H9 (cell line): ENCODE measurements around the gene FXYD6. TPM values are rescaled to one million over a fixed set of nuclear protein-coding genes. Genes with fewer than 3 reads are reported as not detected.

Experiments used
- DNase-seq: peaks from one replicate; pipeline ENCODE4 v3.0.0-alpha.2; 2017
- H2AFZ ChIP-seq: one replicate; pipeline ENCODE4 v1.6.1; 2013; ENCODE audit warnings: mild to moderate bottlenecking, low read length, control low read depth, moderate library complexity
- H2AK5ac ChIP-seq: 2 replicates; pipeline ENCODE4 v1.6.1; 2013; ENCODE audit warnings: low read length, control low read depth, mixed read lengths; ENCODE audit not compliant: insufficient read length
- H2BK120ac ChIP-seq: one replicate; pipeline ENCODE4 v1.6.1; 2013; ENCODE audit warnings: low read depth, mild to moderate bottlenecking, low read length, control low read depth, inconsistent platforms; ENCODE audit not compliant: poor library complexity, severe bottlenecking
- H2BK12ac ChIP-seq: 2 replicates; pipeline ENCODE4 v1.6.1; 2013; ENCODE audit warnings: low read length, control low read depth, mixed read lengths, low read depth; ENCODE audit not compliant: insufficient read length
- H2BK15ac ChIP-seq: 2 replicates; pipeline ENCODE4 v1.6.1; 2013; ENCODE audit warnings: low read depth, low read length, control low read depth
- H2BK20ac ChIP-seq: one replicate; pipeline ENCODE4 v1.6.1; 2013; ENCODE audit warnings: low read depth, mild to moderate bottlenecking, low read length, control low read depth, inconsistent platforms; ENCODE audit not compliant: poor library complexity, severe bottlenecking
- H2BK5ac ChIP-seq: 2 replicates; pipeline ENCODE4 v1.6.1; 2013; ENCODE audit warnings: low read length, control low read depth, mixed read lengths; ENCODE audit not compliant: insufficient read length
- H3K14ac ChIP-seq: 2 replicates; pipeline ENCODE4 v1.6.1; 2013; ENCODE audit warnings: low read length, control low read depth; ENCODE audit not compliant: insufficient read depth
- H3K18ac ChIP-seq: 2 replicates; pipeline ENCODE4 v1.6.1; 2013; ENCODE audit warnings: low read depth, mild to moderate bottlenecking, mixed read lengths, low read length, control low read depth; ENCODE audit not compliant: insufficient read length
- H3K23ac ChIP-seq: 2 replicates; pipeline ENCODE4 v1.6.1; 2013; ENCODE audit warnings: low read length, control low read depth, mixed read lengths, low read depth; ENCODE audit not compliant: insufficient read length
- H3K23me2 ChIP-seq: 2 replicates; pipeline ENCODE4 v1.6.1; 2013; ENCODE audit warnings: low read depth, mild to moderate bottlenecking, mixed read lengths, low read length, control low read depth; ENCODE audit not compliant: insufficient read length, poor library complexity, severe bottlenecking
- H3K27ac ChIP-seq: 2 replicates; pipeline ENCODE4 v1.5.1; 2013; ENCODE audit warnings: low read length, control low read depth, mixed read lengths, low read depth; ENCODE audit not compliant: insufficient read length
- H3K27me3 ChIP-seq: 2 replicates; pipeline ENCODE4 v1.6.1; 2013; ENCODE audit warnings: low read length, control low read depth, inconsistent platforms; ENCODE audit not compliant: insufficient read depth
- H3K4ac ChIP-seq: 2 replicates; pipeline ENCODE4 v1.6.1; 2013; ENCODE audit warnings: low read depth, mild to moderate bottlenecking, control low read depth, inconsistent platforms, low read length, moderate library complexity
- H3K4me1 ChIP-seq: 2 replicates; pipeline ENCODE4 v1.6.1; 2013; ENCODE audit warnings: low read length, control low read depth, inconsistent platforms; ENCODE audit not compliant: insufficient read depth
- H3K4me2 ChIP-seq: 2 replicates; pipeline ENCODE4 v1.6.1; 2013; ENCODE audit warnings: low read length, control low read depth, mixed read lengths; ENCODE audit not compliant: insufficient read length, insufficient read depth
- H3K56ac ChIP-seq: 2 replicates; pipeline ENCODE4 v1.6.1; 2013; ENCODE audit warnings: low read depth, mild to moderate bottlenecking, mixed read lengths, low read length, control low read depth; ENCODE audit not compliant: insufficient read length
- H3K79me1 ChIP-seq: 2 replicates; pipeline ENCODE4 v1.6.1; 2013; ENCODE audit warnings: low read depth, mild to moderate bottlenecking, moderate library complexity, low read length, control low read depth, inconsistent platforms; ENCODE audit not compliant: insufficient read depth, poor library complexity, severe bottlenecking
- H3K79me2 ChIP-seq: 2 replicates; pipeline ENCODE4 v1.6.1; 2013; ENCODE audit warnings: low read length, control low read depth, inconsistent platforms; ENCODE audit not compliant: insufficient read depth
- H3K9ac ChIP-seq: 2 replicates; pipeline ENCODE4 v1.6.1; 2013; ENCODE audit warnings: low read length, control low read depth, mixed read lengths; ENCODE audit not compliant: insufficient read length; ENCODE audit errors: extremely low read depth
- H3K9me3 ChIP-seq: one replicate; pipeline ENCODE4 v1.6.1; 2013; ENCODE audit warnings: low read depth, low read length, inconsistent platforms; ENCODE audit not compliant: control insufficient read depth
- H3T11ph ChIP-seq: one replicate; pipeline ENCODE4 v1.6.1; 2013; ENCODE audit warnings: mild to moderate bottlenecking, low read length, control low read depth, inconsistent platforms
- H4K20me1 ChIP-seq: one replicate; pipeline ENCODE4 v1.6.1; 2013; ENCODE audit not compliant: control insufficient read depth, insufficient read length, insufficient read depth
- H4K5ac ChIP-seq: 2 replicates; pipeline ENCODE4 v1.6.1; 2013; ENCODE audit warnings: low read depth, mild to moderate bottlenecking, mixed read lengths, low read length, control low read depth; ENCODE audit not compliant: insufficient read length
- H4K8ac ChIP-seq: replicated peaks from 2 replicates; pipeline ENCODE4 v1.6.1; 2013; ENCODE audit warnings: low read length, control low read depth, mixed read lengths, low read depth; ENCODE audit not compliant: insufficient read length
- H4K91ac ChIP-seq: 2 replicates; pipeline ENCODE4 v1.6.1; 2013; ENCODE audit warnings: low read depth, mild to moderate bottlenecking, moderate library complexity, mixed read lengths, low read length, control low read depth; ENCODE audit not compliant: insufficient read length
- H3K27ac Mint-ChIP-seq, 3 experiments: 2 replicates in 2 of 3; 3 replicates in 1 of 3; pipeline ENCODE4 v1.8.0; 2020 to 2021; ENCODE audit warnings: mixed read lengths in 3 of 3, mild to moderate bottlenecking in 1 of 3, moderate library complexity in 1 of 3
- H3K27me3 Mint-ChIP-seq: 2 replicates; pipeline ENCODE4 v1.8.0; 2021; ENCODE audit warnings: low read depth, mild to moderate bottlenecking, moderate library complexity, mixed read lengths
- H3K36me3 Mint-ChIP-seq, 3 experiments: 2 replicates in 2 of 3; 3 replicates in 1 of 3; pipeline ENCODE4 v1.8.0; 2020 to 2021; ENCODE audit warnings: low read depth in 3 of 3, mixed read lengths in 3 of 3; ENCODE audit not compliant: insufficient read depth in 1 of 3
- H3K4me1 Mint-ChIP-seq, 2 experiments: 2 replicates each; pipeline ENCODE4 v1.8.0; 2020; ENCODE audit warnings: mixed read lengths in 2 of 2
- H3K4me3 Mint-ChIP-seq, 2 experiments: 2 replicates in 1 of 2; 3 replicates in 1 of 2; pipeline ENCODE4 v1.8.0; 2020 to 2021; ENCODE audit warnings: mild to moderate bottlenecking in 2 of 2, mixed read lengths in 2 of 2, moderate library complexity in 1 of 2
- H3K9me3 Mint-ChIP-seq, 2 experiments: 2 replicates in 1 of 2; 3 replicates in 1 of 2; pipeline ENCODE4 v1.8.0; 2020; ENCODE audit warnings: mild to moderate bottlenecking in 2 of 2, mixed read lengths in 2 of 2, moderate library complexity in 1 of 2
- CTCF ChIP-seq: fragments of 200-600 bp; sonication (generic); conservative IDR thresholded peaks from 3 replicates; pipeline ENCODE4 v1.8.0; 2021; ENCODE audit warnings: antibody characterized with exemption, mild to moderate bottlenecking
- WGBS: extraction: QIAGEN DNeasy Blood & Tissue Kit; methylation state at CpG from one replicate; pipeline ENCODE4 v1.1.7; 2013; ENCODE audit warnings: missing lambda C conversion rate, low lambda C conversion rate, mixed read lengths; ENCODE audit not compliant: insufficient read length; ENCODE audit errors: extremely low coverage; 5-methylcytosine and 5-hydroxymethylcytosine counted together
- total RNA-seq: library from RNA; stranded (reverse); gene quantifications from 2 replicates; pipeline ENCODE4 v1.2.1, GENCODE V29; 2021

FXYD6 gene
- total RNA-seq, 1 experiment from 2014 or later: 18.3 TPM

- no peak overlapping the region for H3K27ac ChIP-seq
- H4K20me1 ChIP-seq: peaks cover 2% of the 10 kb centered on the region
- Mint-ChIP-seq H3K4me3 (no peak overlapping the region), H3K36me3 (peaks cover 0 to 10% (median 0%) of the 10 kb centered on the region in 3 experiments; a peak in 2 of 7 replicates), H3K27ac (no peak overlapping the region), H3K9me3 (no peaks in the 10 kb centered on the region), H3K27me3 (peaks cover 3% of the 10 kb centered on the region), H3K4me1 (peaks cover 14 to 15% of the 10 kb centered on the region in 2 experiments)
- no peaks in the 10 kb centered on the region for H3K4me1 ChIP-seq
- H3K18ac ChIP-seq: no peak overlapping the region
- no peak overlapping the region for H4K5ac ChIP-seq
- no peak overlapping the region for H2AK5ac ChIP-seq
- no peak overlapping the region for H3K14ac ChIP-seq
- H3K4me2 ChIP-seq: no peak overlapping the region
- DNase-seq: peak; percentile 12
- H3T11ph ChIP-seq: no peak overlapping the region
- no peak for TF ChIP-seq CTCF
- no peak overlapping the region for H2BK15ac ChIP-seq
- H3K23me2 ChIP-seq: no peaks in the 10 kb centered on the region
- no peak overlapping the region for H2BK120ac ChIP-seq
- no peak overlapping the region for H2BK5ac ChIP-seq
- H4K91ac ChIP-seq: no peak overlapping the region
- H4K8ac ChIP-seq: no peak overlapping the region
- no peaks in the 10 kb centered on the region for H3K9me3 ChIP-seq
- no peak overlapping the region for H3K4ac ChIP-seq
- H2BK20ac ChIP-seq: no peak overlapping the region
- no peak overlapping the region for H3K23ac ChIP-seq
- H3K9ac ChIP-seq: no peak overlapping the region
- H2BK12ac ChIP-seq: no peak overlapping the region
- no peak overlapping the region for H3K56ac ChIP-seq
- WGBS: no CpG with 5 or more reads among the region's 8 CpGs
- H2AFZ ChIP-seq: no peak overlapping the region
- H3K79me1 ChIP-seq: no peaks in the 10 kb centered on the region
- H3K27me3 ChIP-seq: no peaks in the 10 kb centered on the region
- H3K79me2 ChIP-seq: no peaks in the 10 kb centered on the region
Measured at GRCh38 chr11:117838901-117839300, 37.6 kb downstream of the FXYD6 start.
